Ishikawa (cell line): ENCODE results near the gene TMC5.

Experiments used
- CEBPB ChIP-seq: IDR thresholded peaks from 2 replicates; pipeline ENCODE4 v1.6.1; 2012
- CREB1 ChIP-seq: IDR thresholded peaks from 2 replicates; pipeline ENCODE4 v1.6.1; 2012; ENCODE audit warnings: low read depth
- REST ChIP-seq: IDR thresholded peaks from 2 replicates; pipeline ENCODE4 v1.6.1; 2012; ENCODE audit warnings: low read depth, mild to moderate bottlenecking

GRCh38 chr16:19379838-19380237 is 37.8 kb upstream of the TMC5 start:
- TF ChIP-seq REST = no peak
- TF ChIP-seq CREB1 = no peak
- no peak for TF ChIP-seq CEBPB
